NB4 (cell line): ENCODE results near the gene AFAP1L2.

Experiments used
- CTCF ChIP-seq: IDR thresholded peaks from one replicate; pipeline ENCODE4 v1.5.1; 2012; ENCODE audit warnings: low read depth, low read length
- MYC ChIP-seq: IDR thresholded peaks from 2 replicates; pipeline ENCODE4 v1.6.1; 2011; ENCODE audit warnings: low read depth, low read length
- POLR2A ChIP-seq: IDR thresholded peaks from 2 replicates; pipeline ENCODE4 v1.6.1; 2011; ENCODE audit warnings: mild to moderate bottlenecking; ENCODE audit not compliant: insufficient read length; ENCODE audit errors: extremely low read depth
- TF ChIP-seq, protein P1 (sequence below): IDR thresholded peaks from 2 replicates; pipeline ENCODE4 v1.6.1; 2011; ENCODE audit warnings: low read depth, low read length

DNA sequence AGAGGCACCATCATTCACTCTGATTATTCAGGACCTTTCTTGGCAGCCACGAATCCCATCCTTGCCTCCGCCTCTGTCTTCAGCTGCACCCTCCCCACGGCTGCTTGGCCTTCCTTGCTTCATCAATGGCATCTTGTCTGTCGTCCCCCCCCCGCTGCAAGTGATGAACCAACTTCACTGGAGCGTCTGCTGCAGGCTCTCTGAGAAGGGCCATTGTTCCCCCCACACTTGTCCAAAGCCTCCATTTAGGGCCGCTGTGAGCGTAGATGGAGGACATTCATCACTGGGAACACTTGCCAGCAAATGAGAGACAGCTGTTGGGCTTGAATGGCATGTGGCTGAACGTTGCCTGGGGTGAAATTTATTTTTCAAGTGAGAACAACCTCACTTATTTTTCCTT, 20.1 kb downstream of the AFAP1L2 start:
- TF ChIP-seq CTCF, result no peak
- TF ChIP-seq MYC, result no peak
- TF ChIP-seq, protein P1, sequence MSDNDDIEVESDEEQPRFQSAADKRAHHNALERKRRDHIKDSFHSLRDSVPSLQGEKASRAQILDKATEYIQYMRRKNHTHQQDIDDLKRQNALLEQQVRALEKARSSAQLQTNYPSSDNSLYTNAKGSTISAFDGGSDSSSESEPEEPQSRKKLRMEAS, result no peak
- no peak for TF ChIP-seq POLR2A
